Measurements from ENCODE around the gene BRICD5. TPM values are rescaled to one million over a fixed set of nuclear protein-coding genes. Genes with fewer than 3 reads are reported as not detected.

BRICD5 gene
- total RNA-seq, 1 donor from 2014 or later: 7.8 TPM

DNA sequence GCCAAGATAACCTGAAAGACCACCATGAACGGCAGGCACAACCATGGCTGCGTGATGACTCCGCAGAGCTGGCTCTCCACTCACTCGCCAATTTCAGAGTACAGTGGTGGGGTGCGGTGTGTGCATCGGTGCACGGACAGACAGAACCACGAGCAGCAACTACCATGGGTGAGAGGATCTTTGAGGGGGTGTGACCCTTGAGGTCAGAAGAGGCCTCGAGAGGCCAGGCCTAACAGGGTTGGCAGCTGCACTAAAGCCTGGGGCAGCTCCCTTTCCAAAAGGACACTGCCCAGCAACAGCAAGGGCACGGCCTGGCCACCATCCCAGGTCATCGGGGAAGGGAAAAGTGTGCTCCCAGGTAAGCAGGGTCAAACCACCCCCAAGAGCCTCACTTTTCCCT, 42.6 kb upstream of the BRICD5 start:
- Histone ChIP-seq H3K36me3 (peaks cover 61% of the 10 kb centered on the region), H3K4me1 (peaks cover 20% of the 10 kb centered on the region), H3K4me3 (no peak overlapping the region), H3K27me3 (ENCODE audit: low read depth) (no peaks in the 10 kb centered on the region), H3K9me3 (no peaks in the 10 kb centered on the region), H3K27ac (no peak overlapping the region)
- DNase-seq (peak; percentile 36), ATAC-seq (no peak)
- TF ChIP-seq, protein P1, sequence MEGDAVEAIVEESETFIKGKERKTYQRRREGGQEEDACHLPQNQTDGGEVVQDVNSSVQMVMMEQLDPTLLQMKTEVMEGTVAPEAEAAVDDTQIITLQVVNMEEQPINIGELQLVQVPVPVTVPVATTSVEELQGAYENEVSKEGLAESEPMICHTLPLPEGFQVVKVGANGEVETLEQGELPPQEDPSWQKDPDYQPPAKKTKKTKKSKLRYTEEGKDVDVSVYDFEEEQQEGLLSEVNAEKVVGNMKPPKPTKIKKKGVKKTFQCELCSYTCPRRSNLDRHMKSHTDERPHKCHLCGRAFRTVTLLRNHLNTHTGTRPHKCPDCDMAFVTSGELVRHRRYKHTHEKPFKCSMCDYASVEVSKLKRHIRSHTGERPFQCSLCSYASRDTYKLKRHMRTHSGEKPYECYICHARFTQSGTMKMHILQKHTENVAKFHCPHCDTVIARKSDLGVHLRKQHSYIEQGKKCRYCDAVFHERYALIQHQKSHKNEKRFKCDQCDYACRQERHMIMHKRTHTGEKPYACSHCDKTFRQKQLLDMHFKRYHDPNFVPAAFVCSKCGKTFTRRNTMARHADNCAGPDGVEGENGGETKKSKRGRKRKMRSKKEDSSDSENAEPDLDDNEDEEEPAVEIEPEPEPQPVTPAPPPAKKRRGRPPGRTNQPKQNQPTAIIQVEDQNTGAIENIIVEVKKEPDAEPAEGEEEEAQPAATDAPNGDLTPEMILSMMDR (IDR thresholded peaks at IDR 0.05): no peak
- intact Hi-C loops (cut with DNase I): no loop called here

DNA sequence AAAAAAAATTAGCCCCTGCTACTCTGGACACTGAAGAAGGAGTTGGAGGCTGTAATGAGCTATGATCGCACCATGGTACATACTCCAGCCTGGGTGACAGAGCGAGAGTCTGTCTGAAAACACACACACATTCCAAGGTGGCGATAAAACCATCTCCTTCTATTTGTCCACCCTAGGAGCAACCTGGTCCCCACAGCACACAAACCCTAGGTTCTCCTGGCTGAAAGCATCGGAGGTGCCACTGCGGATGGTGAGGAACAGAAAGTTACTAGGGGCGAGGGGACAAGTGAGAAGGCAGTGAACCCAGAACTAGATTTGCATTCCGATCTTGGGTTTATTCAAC, 42.1 kb upstream of the BRICD5 start:
- no peak for ATAC-seq

DNA sequence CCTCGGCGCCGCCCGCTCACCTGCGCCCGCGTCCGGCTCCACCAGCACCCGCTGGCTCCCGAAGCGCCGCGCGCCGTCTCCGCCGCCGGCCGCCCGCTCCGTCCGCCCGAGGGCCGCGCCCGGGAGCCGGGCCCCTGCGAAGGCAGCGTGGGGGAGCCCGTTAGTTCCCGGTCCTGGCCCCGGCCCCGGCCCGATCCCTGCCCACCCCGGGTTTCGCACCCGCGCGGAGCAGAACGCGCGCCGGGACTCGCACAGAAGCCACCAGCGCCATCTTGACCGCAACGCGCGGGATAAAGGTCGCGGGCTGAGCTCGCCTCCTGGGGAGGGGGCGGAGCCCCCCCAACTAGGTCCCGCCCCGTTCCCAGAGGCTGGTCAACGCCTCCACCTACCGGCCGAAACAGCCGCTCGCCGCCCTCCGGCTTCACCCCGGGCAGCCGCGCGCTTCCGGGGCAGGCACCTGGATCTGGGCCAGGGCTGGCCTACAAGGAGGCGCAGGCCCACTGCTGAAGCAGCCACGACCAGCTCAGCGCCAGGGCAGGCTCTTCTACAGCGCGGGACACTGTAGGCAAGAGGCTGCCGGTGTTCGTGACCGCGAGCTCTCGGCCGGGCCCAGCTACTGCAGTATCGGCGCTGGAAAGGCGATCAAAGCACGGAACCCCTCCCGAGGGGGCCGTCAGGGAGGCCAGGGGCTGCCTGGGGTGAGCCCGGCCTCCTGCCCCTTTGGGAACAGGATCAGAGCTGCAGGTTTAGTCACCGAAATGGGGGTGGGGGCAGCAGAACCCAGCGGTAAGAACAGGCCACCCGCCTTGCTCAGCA, 40.8 kb upstream of the BRICD5 start, which contains the start of gene ECI1:
Gene ECI1 (minus strand): TSS at position 292 of the 816 bp plus-strand sequence. CDS start 21 bp downstream, at position 271.
- DNase-seq (peak; percentile 97), ATAC-seq (peak; percentile 98 to 99)
- Histone ChIP-seq H3K4me1 (peaks cover 20% of the 10 kb centered on the region), H3K27me3 (ENCODE audit: low read depth) (no peaks in the 10 kb centered on the region), H3K4me3 (peak within 1 kb of the TSS; percentile 83), H3K36me3 (peaks cover 52% of the 10 kb centered on the region), H3K9me3 (no peaks in the 10 kb centered on the region), H3K27ac (peak within 1 kb of the TSS; percentile 88)
- TF ChIP-seq, protein P1 (IDR thresholded peaks at IDR 0.05): peak; percentile 83
- intact Hi-C loops (cut with DNase I): no loop called here

More for the DNA sequence above, 42.1 kb upstream of the BRICD5 start:
- Histone ChIP-seq H3K9me3 (no peaks in the 10 kb centered on the region), H3K27me3 (ENCODE audit: low read depth) (no peaks in the 10 kb centered on the region), H3K36me3 (peaks cover 59% of the 10 kb centered on the region), H3K4me3 (no peak overlapping the region), H3K27ac (no peak overlapping the region), H3K4me1 (peaks cover 20% of the 10 kb centered on the region)
- intact Hi-C loops (cut with DNase I): no loop called here
- DNase-seq: peak; percentile 4
- TF ChIP-seq, protein P1 (IDR thresholded peaks at IDR 0.05): no peak

DNA sequence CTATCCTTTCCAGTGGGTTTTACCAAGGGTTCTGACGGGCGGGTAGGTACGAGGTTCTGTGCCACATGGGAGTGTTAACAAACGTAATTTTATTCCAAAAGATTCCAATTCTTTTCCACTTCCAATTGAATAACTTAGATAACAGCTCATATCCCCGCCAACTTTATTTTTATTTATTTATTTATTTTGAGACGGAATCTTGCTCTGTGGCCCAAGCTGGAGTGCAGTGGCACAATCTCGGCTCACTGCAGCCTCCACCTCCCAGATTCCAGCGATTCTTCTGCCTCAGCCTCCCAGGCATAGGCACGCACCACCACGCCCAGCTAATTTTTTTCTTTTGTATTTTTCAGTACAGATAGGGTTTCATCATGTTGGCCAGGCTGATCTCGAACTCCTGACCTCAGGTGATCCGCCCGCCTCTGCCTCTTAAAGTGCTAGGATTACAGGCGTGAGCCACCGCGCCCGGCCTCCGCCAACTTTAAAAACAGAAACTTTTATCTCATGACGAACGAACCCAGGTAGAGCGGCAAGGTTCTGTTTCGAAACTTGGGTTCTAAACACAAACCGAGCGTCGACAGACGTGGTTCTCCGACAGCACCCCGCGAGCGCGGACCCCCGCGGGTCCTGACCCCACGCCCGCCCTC, 40.1 kb upstream of the BRICD5 start:
- TF ChIP-seq, protein P1 (IDR thresholded peaks at IDR 0.05): no peak
- Histone ChIP-seq H3K27ac (peak overlapping the region; percentile 88), H3K9me3 (no peaks in the 10 kb centered on the region), H3K27me3 (ENCODE audit: low read depth) (no peaks in the 10 kb centered on the region), H3K4me1 (peaks cover 20% of the 10 kb centered on the region), H3K4me3 (peak overlapping the region; percentile 83), H3K36me3 (peaks cover 52% of the 10 kb centered on the region)
- intact Hi-C loops (cut with DNase I): no loop called here
- DNase-seq (no peak), ATAC-seq (peak in 1 of 2 donors; percentile 11)

DNA sequence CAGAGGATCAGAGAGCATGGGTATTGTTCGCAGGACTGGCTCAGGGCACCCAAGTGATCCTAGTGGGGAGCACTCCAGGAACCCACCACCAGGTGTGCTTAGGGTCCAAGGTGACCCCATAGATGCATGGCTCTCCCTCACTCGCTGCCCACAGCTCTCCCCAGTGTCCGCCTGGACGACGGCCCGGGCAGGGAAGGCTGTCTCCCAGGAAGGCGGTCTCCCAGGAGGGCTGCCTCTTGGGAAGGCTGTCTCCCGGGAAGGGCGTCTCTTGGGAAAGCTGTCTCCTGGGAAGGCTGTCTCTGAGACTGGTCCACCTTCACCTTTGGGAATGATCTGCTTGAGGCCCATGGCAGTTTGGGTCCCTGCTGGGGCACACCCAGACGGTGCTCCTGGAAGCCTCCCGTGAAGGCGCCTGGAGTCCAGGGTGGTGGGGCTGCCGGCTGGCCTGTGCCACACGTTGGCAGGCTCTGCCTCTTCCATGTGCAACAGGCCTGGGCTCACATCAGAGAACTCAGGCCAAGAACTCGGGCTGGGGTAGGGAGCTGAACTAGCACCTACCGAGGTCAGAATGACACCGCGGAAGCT, 35.7 kb upstream of the BRICD5 start:
- H3K4me3 ChIP-seq: no peak overlapping the region
- TF ChIP-seq, protein P1 (IDR thresholded peaks at IDR 0.05): no peak
- no peaks in the 10 kb centered on the region for H3K27me3 ChIP-seq (ENCODE audit: low read depth)
- H3K36me3 ChIP-seq: peaks cover 63% of the 10 kb centered on the region
- no peak for DNase-seq
- H3K4me1 ChIP-seq: peaks cover 10% of the 10 kb centered on the region
- H3K9me3 ChIP-seq: no peaks in the 10 kb centered on the region
- intact Hi-C loops (cut with DNase I): no loop called here
- H3K27ac ChIP-seq: no peak overlapping the region
- no peak for ATAC-seq
